NCI-H1092 treated with DMSO at 0.1 percent for 48 hours (cell line): ENCODE measurements around the gene FADS2.

ENCODE experiments used
- DNase-seq: peaks from one replicate; lab custom pipeline; 2025; lab: John Stamatoyannopoulos, UW

FADS2 gene

DNA sequence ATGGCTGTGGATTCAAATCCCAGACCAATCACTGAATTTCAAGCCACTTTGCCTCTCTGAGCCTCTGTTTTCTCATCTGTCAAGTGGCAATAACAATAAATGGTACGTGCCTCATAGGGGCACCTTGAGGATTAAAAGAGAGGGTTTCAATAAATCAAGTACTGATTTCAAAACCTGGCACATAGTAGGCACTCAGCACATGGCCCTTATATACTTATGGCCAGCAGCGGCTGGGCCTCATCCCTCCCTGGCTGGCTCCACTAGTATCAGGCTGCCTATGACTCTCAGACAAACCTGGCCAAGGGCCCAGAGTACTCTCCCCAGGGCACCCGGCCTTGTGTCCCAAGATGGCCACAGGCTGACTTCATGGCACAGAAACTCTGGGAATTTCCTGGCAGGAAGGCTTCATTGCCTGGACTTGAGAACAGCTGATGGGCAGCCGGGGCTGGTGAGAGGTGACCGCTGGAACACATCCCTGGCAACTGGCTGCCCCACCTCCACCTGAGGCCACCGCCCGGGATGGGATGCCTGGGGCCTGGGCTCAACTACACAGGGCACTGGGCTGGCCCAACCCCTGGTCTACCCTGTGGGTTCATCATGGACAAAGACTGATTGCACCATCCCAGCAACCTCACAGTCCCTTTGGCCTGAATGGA lies 59.9 kb downstream of the FADS2 start:
- no peak for DNase-seq

DNA sequence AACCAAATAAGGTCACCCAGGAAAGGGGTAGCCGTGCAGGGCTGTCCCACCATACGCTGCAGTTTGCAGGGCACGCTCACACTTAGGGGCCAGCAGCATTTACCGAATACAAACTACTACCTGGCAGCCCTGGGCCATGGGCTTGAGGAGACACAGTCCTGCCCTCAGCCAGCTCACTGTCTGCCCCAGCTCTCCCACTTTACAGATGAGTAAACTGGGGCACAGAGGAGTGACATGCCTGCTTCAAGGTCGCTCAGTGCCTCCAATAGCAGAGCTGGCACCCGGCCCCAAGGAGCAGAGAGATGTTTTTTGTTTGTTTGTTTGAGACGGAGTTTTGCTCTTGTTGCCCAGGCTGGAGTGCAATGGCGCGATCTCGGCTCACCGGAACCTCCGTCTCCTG lies 60.5 kb downstream of the FADS2 start:
- DNase-seq = no peak

GRCh38 chr11:61889831-61890230 lies 61.7 kb downstream of the FADS2 start:
- DNase-seq = no peak

GRCh38 chr11:61890529-61891330 lies 62.6 kb downstream of the FADS2 start:
- DNase-seq = peak; percentile 12

DNA sequence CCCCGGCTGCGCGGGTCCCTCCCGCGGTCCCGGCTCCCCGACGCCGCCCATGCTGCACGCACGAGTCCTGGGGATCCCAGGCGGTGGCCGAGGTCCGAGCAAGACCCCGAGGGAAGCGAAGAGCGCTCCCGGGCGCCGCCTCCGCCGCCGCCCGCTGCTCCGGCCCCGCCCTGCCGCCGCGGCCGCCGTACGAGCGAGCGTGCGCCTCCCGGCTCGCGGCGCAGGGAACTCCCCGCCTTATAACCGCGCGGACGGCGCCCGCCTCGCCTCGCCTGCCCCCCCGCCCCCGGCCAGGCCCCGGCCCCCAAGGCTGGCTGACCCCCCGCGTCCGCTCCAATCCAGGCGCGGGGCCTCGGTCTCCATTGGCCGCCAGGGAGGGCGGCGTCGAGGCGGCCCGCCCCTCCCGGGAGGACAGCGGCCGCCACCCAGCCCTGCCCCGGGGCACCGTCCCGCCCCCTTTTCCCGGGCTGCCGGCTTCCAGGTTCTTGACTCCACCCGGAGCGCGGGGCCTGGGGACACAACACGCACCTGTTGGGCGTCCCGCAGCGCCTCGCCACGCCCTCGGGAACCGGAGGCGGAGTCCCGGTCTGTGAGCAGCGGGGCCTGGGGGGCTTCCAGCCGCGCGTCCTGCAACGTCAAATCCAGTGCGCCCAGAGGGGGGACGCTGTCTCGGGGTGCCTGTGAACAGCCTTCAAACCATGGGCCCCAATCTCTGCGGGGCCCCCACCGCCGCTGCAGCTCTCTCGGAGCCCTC lies 63.4 kb downstream of the FADS2 start, which contains the start of gene FADS3:
Gene FADS3, minus strand, starts transcription at position 215 of the 754 bp plus-strand sequence. Its CDS starts 164 bp downstream, at position 51.
- peak; percentile 43 for DNase-seq

DNA sequence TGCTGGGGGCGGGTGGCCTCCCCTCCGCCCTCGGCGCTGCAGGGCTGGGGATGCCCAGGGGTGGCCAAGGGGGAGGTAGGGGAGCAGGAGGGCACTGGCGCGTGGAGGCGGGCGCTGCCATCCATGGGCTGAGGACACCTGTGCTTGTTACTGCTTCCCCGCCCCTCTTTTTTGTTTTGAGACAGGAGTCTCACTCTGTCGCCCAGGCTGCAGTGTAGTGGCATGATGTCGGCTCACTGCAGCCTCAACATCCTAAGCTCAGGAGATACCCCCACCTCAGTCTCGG lies 63.9 kb downstream of the FADS2 start:
- no peak for DNase-seq

DNA sequence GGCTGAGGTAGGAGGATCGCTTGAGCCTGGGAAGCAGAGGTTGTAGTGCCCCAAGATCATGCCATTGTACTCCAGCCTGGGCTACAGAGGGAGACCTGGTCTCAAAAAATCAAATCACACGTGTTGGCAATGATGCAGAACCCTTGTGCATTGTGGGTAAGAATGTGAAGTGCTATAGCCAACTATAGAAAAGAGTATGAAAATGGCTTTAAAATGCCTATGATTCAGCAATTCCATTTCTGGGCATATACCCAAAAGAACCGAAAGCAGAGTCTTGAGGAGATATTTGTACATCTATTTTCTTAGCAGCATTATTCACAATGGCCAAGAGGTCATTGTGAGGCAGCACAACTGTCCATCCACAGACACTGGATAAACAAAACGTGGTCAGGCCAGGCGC lies 65.9 kb downstream of the FADS2 start:
- DNase-seq = no peak

- DNase-seq = no peak
Observed at GRCh38 chr11:61895046-61895717, 67.1 kb downstream of the FADS2 start.

- DNase-seq = no peak
Observed at GRCh38 chr11:61895718-61896059, 67.6 kb downstream of the FADS2 start.

GRCh38 chr11:61896665-61897386 lies 68.7 kb downstream of the FADS2 start:
- DNase-seq = no peak

- peak; percentile 65 for DNase-seq
Observed at GRCh38 chr11:61897387-61898246, 69.5 kb downstream of the FADS2 start.

- no peak for DNase-seq
Observed at GRCh38 chr11:61898247-61898582, 70.1 kb downstream of the FADS2 start.

- peak; percentile 75 for DNase-seq
Observed at GRCh38 chr11:61899146-61899841, 71.2 kb downstream of the FADS2 start.

DNA sequence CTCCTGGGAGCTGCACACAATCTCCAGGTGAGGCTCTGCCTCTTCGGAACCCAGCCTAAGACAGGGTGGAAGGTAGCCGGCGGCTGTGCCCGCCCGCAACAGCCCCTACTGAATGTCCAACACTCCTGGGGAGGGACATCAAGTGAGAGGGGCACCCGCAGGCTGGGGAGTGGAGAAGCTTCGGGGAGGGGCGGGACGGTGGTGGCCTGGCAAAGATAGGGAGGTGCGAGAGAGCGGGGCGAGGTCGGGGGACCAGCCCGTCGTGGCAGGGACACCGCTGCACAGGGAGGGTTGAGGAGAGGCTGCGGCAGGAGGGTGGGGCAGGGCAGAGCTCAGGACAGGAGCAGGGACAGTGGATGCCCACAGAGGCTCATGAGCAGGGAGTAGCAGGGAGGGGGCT lies 72.2 kb downstream of the FADS2 start:
- no peak for DNase-seq

DNA sequence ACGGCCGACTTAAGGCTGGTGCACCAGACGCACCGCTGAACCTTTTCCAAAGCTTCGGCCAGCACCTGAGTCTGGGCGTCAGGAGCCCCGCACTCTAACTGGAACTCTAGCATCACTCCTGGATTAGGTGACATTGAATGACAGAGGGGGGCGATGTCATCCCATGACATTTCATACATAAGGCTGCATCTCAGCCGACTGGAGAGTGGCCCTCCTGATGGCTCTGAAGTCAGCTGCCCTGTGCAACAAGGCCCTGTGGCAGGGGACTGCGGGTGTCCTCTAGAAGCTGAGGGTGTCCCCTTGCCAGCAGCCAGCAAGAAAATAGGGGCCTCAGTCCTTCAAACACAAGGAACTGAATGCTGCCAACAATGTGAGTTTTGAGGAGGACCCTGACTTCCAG lies 73.3 kb downstream of the FADS2 start:
- DNase-seq = no peak

DNA sequence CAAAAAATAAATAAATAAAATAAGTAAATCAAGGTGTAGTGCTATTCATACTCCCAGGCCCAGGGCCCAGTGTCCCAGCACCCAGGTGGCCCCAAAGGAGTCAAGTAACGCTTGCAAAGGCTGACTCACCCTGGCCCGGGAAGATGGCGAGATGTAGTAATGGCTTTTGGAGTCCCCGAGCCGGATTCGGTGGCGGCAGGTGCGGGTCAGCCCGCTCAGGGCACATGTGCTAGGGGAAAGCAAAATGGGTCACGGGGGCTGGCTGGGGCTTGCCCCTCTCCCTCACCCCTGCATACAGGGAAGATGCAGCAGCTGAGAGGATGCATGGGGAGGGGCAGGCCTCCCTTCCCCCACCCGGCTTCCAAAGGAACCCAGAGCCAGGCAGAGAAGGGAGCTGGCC lies 74.2 kb downstream of the FADS2 start:
- DNase-seq = no peak

- no peak for DNase-seq
Observed at GRCh38 chr11:61903845-61904244, 75.7 kb downstream of the FADS2 start.

- DNase-seq = no peak
Observed at GRCh38 chr11:61904539-61905048, 76.5 kb downstream of the FADS2 start.

- no peak for DNase-seq
Observed at GRCh38 chr11:61905067-61905696, 77.1 kb downstream of the FADS2 start.
